GM21381 (cell line): Measurements from ENCODE around the gene TK2.
"Not testable (repeated sequence)": the region's sequence is repeated elsewhere in the genome, so short reads cannot be mapped to it uniquely, and the experiment has no call there.

Source experiments
- ATAC-seq: cut with Tn5 transposase; IDR thresholded peaks from one replicate; pipeline ENCODE4 v1.9.1; 2021; ENCODE audit warnings: mild to moderate bottlenecking, moderate library complexity; ENCODE audit not compliant: unreplicated experiment

Gene TK2

DNA sequence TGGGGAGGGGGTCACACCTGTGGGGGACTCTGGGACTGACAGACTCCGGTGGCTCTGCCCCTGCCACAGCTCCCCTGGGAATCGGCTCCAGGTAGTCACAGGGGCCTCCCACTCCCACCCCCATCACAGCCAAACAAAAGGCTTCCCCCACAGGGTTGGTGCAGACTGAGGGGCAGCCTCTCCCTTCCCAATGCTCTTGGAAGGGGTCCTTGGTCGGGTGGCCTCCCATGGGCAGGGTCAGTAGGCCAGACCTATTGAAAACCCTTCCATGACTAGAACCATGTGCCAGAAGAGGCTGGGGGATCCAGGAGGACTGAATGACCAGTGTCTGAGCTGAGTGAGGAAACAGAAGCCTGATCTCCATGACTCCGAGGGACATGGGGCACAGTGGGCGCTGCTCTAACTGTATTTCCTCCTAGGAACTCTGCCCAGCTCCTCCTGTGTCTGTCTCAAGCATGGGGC lies 28.6 kb downstream of the TK2 start:
- no peak for ATAC-seq

DNA sequence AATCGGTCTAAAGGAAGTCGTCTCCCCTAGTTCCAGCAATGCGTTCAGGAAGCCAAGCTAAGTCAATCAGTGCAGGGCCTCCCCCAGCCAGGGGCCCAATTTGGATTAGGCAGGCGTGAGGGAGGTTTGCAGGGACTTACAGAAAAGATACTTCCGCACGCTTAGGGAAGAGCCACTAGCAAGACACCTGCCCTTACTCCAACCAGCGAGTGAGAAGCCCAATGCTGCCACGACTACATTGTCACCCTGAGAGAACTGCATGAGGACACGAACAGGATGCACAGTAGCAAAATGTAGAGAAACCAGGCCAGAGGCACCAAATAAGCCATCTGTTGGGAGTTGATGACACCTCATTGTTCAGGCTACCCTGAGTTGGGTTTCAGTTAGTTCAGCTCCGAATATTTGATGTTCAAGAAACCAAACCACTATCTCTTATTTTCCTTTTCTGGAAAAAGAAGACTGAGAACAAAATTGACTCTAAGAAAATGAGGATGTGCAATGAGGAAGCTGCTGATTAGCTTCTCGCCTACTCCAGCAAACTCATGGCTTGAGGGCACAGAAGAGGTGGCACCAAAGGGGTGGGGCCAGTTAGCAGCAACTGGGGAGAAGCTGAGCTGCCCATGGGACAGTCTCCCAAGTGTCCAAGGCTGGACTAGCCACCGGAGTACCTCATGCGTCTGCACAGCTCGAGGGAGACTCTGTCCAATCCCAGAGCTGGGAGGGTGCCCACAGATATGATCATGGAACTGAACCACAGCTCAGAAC lies 29.3 kb downstream of the TK2 start:
- ATAC-seq = no peak

DNA sequence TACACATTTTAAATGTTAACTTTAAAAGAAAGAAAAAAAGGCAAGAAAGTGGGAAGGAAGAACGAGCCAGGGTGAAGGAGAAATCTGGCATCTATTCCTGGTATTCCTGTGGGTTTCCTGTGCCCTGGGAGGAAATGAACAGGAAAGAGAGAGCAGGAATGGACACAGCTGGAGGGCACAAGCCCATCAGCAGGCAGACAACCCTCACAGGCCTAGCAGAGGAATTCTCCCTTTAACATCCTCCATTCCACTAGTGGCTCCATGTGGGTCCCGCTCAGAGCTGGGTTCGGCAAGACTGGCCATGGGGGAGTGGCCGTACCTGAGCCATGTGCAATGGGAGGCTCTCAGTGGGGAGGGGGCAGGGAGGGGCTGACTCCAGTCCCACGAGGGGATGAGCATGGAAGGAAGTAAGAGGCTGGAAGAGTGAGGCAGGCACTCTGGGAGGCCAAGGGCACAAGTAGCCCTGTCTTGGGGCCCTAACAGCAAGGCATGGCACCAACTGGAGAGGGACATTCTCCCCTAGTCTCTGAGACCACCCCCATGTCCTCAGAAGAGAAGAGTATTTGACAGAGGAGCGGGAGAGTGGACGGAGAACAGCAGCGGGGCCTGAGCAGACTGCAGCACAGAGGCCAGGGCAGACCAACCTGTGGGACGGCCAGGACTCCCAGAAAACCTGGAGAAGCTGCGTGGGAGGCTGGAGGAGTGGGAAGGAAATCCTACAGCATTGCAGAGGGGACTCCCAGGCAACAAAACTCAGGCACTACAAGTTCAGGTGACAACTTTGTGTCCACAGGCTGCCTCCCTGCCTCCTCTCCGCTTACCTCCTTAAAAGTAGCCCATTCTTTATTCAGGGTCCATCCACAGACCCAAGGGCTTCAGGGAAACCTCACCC lies 30.2 kb downstream of the TK2 start:
- ATAC-seq = no peak

DNA sequence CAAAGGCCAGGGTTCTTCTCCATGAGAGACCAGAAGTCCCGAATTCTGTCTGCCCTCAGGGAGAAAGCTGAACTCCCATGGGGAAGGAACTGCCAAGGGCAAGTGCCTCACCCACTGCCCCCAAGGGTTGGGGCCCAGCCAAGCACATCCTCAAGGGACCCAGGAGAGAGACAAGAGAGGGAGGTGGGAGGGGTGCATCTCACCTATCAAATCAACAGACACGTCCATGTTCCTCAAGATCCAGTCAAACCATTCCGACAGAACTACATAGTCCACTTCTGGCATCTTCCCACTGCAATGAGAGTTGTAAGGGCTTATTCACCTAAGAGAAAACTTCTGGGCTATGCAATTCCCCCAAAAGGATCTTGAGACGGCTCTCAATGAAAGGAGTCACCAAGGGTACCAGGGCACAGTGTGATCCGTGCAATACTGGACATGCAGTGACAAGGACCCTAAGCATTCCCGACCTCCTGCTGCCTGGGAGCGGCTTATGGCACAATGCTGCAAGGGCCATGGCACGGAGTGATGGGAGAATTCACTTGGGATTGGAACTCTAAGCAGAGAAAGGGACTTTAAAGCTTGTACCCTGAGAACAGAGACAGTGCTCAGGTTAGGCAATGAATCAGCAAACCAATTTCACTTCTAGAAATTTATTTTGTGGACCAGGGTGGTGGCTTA lies 32.2 kb downstream of the TK2 start:
- no peak for ATAC-seq

DNA sequence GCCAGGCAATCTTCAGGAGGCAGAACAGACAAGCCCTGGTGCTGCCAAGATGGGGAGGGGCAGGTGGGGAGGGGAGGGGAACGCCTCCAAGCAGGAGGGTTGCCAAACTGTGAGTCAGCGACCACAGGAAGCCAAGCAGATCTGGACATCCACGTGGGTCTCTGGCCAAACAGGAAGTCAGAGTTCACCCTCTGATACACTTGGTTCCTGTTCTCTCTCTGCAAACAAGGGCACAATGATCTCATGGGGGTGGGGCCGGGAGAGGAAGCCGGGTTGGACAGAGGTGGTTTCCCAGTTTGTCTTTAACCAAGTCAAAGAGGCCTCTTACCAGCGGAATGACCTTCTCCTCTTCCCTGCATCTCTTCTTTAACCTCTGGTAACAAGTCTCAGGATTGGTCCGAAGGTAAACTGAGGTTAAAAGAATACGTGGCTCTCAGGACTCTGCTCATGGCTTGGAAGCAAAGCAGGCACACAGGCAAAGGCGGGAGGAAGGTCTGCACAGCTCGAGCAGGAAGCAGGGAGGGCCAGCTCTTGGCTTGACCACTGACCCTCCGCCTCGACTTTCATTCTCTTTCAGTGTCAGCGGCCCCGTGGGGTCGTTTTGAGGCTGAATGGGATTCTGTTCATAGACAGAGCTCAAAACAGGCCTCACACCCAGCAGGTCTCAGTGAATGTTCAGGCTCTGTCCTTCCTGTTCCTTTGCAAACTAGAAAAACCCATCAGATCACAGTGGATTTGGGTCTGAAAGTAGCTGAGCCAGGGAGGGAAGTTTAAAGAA lies 32.9 kb downstream of the TK2 start:
- ATAC-seq = peak; percentile 95

DNA sequence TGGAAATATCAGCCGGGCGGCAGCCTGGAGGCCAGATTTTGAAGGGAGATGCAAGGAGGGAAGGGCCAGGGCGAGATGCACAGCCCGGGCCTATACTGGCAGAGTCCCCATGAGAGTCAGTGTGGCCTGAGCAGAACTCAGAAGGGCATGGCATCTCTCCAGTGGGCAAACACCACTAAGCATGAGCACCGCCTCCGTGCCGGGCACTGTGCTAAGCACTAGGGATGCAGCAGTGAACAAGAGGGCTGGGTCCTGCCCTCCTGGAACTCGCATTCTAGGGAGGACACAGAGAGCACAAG lies 33.5 kb downstream of the TK2 start:
- ATAC-seq = no peak

DNA sequence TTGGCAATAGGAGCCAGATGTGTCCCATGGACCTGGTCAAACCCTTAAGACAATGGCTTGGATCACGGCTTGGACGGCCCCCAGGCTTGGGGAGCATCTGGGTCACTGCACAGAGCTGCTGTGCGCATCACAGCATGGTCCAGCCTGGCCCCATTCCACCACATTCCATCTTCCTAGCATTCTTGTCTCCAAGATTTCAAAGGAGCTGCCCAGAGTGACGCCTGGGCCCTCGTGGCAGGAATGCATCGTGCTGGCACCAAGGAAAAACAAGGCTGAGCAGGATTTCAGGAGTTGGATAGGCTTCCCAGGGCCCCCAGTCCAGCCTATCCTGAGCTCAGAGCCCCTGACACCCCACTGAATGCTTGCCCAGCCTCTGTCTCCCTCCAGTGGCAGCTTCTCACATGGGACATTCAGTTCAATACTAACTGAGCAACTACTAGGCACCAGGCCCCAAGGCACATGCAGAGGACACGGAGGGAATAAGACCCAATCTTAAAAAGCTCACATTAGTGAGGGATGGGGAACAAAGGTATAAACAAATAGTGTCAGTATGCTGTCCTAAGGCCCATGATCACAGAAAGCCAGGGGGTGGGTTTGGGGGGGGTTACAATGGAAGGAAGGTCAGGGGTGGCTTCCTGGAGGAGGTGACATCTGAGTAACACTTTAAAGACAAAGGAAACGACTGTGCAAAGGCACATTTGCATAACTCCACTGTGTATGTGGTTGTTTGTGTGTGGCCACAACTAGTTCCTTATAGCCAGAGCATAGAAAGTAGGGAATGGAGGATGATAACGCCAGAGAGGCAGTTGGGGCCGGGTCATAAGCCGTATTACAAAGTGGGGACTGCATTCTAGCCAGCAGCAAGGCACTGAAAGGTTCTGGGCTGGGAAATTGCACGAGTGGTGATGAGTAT lies 34.1 kb downstream of the TK2 start:
- peak; percentile 0 for ATAC-seq

DNA sequence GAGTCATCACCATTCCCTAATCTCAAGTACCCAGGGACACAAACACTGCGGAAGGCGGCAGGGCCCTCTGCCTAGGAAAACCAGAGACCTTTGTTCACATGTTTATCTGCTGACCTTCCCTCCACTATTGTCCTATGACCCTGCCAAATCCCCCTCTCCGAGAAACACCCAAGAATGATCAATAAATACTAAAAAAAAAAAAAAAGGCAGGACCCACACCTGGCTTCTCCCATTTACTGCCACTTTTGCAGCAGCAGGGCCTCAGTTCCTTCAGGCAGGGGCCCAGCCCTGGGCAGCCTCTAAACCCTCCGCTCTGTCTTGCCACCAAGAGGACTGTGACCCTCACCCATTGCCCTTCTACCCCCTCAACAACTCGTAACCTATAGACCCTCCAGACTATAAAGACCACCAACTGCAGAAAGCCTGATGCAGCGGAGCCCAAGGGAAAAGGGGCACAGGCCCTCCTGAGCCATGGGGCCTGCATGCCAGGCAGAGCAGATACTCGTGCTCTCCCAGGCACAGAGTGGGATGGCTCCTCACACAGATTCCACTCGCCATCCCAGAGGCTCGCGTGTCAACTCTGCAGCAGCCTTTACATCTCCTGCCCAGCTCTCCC lies 34.8 kb downstream of the TK2 start:
- not testable (repeated sequence) for ATAC-seq

DNA sequence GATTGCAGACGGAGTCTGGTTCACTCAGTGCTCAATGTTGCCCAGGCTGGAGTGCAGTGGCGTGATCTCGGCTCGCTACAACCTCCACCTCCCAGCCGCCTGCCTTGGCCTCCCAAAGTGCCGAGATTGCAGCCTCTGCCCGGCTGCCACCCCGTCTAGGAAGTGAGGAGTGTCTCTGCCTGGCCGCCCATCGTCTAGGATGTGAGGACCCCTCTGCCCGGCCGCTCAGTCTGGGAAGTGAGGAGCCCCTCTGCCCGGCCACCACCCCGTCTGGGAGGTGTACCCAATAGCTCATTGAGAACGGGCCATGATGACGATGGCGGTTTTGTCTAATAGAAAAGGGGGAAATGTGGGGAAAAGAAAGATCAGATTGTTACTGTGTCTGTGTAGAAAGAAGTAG lies 35.5 kb downstream of the TK2 start:
- not testable (repeated sequence) for ATAC-seq

DNA sequence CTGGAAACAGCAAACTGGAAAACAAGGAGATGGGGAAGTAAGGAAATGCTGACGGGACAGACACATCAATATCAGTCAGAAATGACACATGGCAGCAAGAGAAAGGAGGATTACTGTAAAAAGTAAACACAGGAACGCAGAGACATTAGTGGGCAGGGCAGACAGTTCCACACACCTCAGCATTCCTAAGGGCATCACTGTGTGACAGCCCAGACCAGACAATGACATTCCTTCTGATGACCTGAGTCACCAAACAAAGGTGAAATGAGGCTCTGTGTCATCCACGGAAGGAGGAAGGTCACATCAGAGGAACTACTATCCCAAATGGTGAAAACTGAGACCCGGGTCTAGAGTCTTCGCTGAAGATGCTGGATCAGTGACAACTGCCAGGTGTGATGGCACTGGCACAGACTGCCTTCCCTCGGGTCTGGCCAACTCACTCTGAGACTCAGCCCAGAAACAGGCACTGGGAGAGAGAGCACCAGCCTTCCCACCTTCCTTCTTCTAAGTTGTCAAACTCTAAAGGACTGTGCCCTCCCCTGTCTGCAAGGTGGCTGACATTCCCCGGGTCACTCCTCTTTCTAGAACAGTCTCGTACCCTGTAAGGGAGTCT lies 36.7 kb downstream of the TK2 start:
- no peak for ATAC-seq

DNA sequence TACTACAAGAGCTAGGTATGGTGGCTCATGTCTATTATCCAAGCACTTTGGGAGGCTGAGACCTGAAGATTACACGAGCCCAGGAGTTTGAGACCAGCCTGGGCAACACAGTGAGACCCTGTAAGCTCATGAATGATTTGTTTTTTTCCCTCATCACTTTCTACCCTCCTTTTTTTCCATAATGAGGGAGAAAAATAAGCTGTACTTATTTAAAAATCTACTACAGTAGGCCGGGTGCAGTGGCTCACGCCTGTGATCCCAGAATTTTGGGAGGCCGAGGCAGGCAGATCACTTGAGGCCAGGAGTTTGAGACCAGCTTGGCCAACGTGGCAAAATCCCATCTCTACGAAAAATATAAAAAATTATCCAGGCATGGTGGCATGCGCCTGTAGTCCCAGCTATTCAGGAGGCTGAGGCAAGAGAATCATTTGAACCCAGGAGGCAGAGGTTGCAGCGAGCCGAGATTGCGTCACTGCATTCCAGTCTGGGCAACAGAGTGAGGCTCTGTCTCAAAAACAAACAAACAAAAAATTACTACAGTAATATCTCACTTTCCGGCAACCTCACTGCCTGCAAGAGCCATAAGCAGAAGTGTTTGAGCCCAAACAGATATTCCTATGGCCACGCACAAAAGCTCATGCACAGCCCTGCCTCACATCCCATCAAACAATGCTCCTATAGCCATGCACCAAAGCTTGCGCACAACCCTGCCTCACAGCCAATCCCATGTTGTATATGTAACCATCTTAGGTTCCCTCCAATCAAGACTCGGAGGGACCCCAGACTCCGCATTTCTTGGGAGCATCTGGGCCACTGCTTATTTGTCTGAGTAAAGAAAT lies 37.4 kb downstream of the TK2 start:
- ATAC-seq = no peak

DNA sequence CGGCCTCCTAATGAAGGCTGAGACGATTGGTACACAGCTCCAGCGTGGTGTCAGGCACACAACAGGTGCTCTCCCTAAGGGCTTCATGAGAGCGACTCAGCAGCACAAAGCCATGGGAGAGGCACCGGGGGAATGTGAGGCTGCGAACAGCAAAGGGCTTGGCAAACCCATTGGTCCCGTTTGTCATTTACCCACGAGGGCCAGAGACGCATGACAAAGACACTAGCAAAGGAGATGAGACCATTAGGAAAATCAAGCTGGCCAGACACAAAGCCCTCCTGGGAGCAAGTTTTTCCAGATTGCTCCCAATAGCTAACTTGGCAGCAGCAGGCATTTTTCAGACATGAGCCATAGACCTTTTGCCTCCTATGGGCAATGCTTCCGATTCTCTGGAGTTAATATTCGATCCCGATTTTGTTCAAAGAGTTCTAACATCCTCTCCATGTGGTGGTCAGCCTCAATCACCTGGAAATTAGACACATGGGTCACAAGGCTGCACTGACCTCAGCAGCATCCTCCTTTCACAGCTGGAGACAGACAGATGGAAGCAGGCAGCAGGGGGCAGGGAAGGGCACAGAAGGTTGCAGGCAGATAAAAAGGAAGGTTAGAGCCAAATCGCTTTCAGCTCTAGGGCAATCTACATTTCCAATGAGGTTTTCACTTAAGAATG lies 38.2 kb downstream of the TK2 start:
- no peak for ATAC-seq

DNA sequence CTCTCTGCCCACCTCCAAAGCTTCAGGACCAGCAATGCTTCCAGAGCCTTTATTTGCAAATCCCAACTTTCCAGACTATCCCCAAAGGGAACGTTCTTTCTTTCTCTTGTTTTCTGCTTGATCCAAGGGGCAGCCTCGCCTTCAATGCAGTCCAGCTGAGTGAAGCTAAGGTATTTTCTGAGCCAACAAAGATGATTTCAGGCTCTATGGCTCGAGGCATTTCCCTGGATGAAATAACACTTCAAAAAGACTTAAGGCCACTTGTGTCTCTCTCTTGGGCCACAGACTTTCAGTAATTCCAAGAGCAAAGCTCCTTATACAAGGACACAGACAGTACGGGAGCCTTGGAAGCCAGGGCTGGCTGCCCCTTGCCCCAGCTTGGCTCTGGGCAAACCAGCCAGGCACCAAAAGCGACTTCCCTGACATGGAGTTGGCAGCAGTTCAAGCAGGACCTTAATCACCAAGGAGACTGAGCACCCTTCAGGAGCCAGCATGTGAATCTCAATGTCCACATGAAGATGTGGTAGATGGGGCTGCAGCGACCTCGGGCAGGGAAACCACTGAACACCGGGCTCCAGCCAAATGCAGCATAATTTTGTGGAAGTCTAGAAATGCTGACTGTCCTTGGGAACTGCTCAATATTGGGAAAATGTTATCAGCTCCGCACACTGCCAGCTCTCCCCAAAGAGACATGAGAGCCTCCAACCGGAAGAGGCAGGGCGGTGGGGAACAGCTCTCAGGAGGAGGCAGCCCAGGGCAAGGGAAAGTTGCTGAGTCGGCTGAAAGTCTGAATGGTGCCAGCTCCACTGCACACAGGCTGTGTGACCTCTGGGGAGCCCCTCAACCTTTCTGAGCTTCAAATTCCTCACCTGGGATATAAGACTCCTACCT lies 39.0 kb downstream of the TK2 start:
- ATAC-seq = no peak

DNA sequence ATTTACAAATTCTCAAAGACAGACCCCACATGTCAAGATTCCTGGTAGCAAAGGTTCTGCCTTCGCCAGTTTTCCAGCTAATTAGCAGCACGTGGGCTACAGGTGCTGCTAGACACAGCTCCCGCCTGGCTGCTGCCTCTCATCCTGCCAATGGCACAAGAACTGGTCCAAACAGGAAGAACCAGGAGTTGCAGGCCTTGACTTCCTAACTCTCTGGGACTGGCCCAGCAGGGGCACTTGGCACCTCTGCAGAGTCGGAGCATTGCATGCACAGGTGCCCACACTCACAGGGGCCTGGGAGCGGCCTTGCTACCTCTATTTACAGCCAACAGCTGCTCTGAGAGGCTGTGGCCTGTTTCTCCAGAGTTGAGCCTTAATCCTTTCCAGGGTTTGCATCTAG lies 39.6 kb downstream of the TK2 start:
- ATAC-seq = no peak

DNA sequence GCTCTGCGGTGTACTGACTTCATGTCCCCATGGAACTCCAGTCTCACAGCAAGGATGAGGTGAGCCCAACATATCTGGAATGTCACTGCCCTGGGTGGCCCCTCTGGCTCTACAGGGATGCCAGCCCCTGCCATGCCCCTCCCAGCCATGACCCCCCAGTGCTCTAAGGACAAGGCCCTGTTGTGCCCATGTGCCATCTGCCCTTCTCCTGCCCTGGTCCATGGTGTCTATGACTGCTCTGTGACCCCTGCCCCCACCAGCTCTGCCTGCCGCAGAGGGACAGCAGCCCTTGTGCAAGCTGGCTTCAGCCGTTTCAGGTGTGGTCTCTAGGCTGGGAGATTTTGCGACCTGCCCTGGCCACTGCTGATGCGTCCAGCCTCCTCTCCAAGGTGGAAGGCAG lies 40.3 kb downstream of the TK2 start:
- ATAC-seq = no peak

DNA sequence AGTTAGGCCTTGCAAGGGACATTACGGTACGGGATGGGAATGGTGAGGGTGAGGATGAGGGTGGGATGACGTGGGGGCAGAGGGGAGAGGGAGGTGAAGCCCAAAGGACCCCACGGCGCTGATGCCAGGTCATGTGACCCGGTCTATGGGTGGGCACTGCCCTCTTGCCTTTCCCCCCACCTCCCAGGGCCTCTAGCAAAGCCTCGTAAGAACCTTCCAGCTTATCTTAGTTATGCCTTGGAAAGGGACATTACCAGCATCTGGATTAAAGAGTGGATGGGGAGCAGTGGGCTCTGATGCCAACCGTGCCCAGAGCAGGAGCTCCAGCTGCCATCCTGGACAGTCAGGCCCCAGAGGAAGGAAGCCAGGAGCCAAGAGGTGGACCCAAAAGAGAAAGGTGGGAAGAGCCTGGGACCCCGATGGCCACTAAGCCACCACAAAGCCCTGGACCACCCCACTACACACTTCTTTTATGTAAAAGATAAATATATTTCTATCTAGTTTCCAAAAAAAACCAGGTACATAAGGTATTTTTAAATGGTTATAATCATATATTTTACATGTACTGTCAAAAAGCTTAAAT lies 40.9 kb downstream of the TK2 start:
- no peak for ATAC-seq
